GM06990 (cell line): Measurements from ENCODE around the gene SKP1.
A peak's percentile ranks its signal among the peaks of the same experiment; 100 is the strongest.

Experiments
- DNase-seq: peaks from one replicate; pipeline ENCODE4 v3.0.0-alpha.2; 2011; ENCODE audit not compliant: insufficient read length; ENCODE audit errors: extremely low read depth
- H3K27me3 ChIP-seq: replicated peaks from 2 replicates; pipeline ENCODE4 v1.6.0; 2011; ENCODE audit warnings: low read length; ENCODE audit not compliant: control insufficient read depth, insufficient read depth
- H3K36me3 ChIP-seq: 2 replicates; pipeline ENCODE4 v1.5.1; 2011; ENCODE audit warnings: low read length; ENCODE audit not compliant: control insufficient read depth, insufficient read depth
- H3K4me3 ChIP-seq: replicated peaks from 2 replicates; pipeline ENCODE4 v1.5.1; 2011; ENCODE audit warnings: low read depth, mild to moderate bottlenecking, control low read depth, low read length
- TF ChIP-seq, protein P1 (sequence below): IDR thresholded peaks from 2 replicates; pipeline ENCODE4 v1.5.1; 2011; ENCODE audit warnings: low read length, control low read depth, mild to moderate bottlenecking, inconsistent platforms; ENCODE audit not compliant: insufficient read depth, poor library complexity, severe bottlenecking

SKP1 gene

DNA sequence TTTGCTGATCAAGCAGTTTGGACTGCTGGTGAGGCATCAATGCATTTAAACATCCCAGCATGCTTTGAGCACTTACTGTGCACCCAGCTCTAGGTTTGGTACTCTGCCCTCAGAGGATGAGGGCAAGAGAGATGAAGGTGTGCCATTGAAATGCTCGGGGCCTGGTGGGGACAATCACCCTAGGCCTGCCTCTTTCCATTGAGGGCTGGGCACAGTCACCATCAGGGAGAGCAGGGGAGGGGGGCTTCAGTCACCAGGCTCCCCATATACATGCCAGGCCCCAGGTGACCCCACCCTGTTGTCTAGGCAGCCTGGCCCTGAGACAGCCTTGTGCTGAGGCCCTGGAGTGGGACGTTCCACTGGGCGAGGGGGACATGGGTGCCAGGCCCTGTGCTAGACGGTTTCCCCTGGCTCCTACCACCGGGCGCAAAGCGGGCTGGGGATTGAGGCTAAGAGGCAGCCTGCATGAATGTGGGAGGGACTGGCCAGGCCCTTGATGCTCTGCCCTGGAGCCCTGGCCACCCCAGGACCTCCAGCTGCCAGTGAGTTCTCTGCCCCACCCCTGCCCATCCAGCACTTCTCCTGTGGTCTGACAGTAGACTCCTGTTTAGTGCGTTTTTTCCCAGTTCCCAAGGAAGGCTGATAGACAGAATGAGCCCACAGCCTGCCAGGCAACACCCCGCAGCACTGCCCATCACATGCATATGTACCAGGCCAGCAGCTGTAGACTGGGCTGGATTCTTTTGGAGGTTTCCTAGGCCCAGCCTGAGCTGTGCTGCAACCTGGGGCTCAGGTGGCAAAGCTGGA is 43.4 kb downstream of the SKP1 start:
- no peak overlapping the region for H3K4me3 ChIP-seq
- DNase-seq: no peak
- H3K27me3 ChIP-seq: no peaks in the 10 kb centered on the region
- peaks cover 17% of the 10 kb centered on the region for H3K36me3 ChIP-seq
- TF ChIP-seq, protein P1, sequence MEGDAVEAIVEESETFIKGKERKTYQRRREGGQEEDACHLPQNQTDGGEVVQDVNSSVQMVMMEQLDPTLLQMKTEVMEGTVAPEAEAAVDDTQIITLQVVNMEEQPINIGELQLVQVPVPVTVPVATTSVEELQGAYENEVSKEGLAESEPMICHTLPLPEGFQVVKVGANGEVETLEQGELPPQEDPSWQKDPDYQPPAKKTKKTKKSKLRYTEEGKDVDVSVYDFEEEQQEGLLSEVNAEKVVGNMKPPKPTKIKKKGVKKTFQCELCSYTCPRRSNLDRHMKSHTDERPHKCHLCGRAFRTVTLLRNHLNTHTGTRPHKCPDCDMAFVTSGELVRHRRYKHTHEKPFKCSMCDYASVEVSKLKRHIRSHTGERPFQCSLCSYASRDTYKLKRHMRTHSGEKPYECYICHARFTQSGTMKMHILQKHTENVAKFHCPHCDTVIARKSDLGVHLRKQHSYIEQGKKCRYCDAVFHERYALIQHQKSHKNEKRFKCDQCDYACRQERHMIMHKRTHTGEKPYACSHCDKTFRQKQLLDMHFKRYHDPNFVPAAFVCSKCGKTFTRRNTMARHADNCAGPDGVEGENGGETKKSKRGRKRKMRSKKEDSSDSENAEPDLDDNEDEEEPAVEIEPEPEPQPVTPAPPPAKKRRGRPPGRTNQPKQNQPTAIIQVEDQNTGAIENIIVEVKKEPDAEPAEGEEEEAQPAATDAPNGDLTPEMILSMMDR: no peak

DNA sequence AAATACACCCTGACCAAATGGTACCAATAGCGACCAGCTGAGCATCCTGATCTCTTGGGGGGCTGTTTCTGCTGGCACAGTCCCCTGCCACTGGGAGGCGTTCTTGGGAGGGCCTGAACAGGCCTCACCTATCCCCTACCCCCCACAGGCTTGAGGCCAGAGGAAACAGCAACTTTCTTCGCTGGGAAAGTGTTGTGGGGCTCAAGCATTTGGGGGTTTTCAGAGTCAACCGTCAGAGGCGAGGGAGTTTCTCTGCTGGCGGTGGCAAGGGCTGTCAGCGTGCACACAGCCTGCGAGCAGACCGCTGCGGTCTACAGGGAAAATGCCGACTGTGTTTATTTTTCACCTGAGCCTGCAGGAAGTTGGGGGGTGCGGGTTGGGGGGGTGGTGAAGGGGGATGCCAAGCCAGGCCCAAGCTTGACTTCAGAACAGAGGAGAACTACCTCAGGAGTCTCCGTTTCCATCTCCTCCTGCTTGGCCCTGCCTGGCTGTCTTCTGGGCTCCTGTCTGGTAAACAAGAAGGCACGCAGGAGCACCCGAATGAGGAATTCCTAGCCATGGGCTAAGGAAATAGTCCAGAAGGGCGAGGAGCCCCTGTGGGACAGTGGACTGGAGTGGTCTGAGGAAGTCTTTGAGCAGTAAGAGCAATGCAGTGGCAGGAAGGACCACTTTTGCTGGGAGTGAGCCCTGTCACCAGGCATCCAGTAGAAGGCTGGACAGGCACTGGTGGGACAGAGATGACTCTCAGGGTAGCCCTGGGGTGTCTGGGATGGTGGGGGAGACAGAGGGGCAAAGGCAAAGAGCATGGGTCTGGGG is 44.2 kb downstream of the SKP1 start:
- H3K27me3 ChIP-seq: no peaks in the 10 kb centered on the region
- DNase-seq: peak; percentile 84
- H3K4me3 ChIP-seq: no peak overlapping the region
- peaks cover 17% of the 10 kb centered on the region for H3K36me3 ChIP-seq
- TF ChIP-seq, protein P1: peak; percentile 82

DNA sequence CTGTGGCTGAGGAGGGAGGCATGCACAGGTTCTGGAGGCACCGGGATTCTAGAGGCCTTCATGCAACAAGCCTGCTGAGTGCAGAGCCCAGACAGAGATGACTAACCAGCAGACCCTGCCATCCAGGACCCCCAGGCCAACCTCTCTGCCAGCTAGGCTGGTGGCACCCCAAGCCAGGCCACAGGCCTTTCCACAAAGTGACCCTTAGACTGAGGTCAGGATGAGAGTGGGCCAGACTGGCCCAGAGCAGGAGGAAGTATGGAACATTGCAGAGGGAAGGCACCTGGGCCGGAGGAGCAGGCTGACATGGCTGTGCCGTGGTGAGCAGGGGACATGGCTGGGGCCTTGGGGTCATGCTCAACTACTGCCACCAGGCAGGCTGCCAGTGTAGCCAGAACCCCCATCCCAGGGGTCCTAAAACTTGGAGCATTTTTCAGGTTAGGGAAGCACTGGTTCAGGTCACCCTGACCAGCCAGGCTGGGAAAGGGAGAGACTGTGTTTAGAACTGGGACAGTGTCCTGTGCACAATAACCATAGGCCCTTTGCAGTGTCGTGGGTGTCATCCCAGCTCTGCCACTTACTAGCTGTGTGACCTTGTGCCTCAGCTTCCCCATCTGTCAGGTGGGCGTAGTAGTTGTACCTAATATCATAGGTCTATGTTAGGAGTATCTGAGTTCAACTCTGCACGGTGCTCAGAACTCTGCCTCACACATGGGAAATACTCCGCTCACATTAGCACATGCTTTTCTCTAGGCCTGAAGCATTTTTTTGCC is 45.0 kb downstream of the SKP1 start:
- no peak overlapping the region for H3K4me3 ChIP-seq
- TF ChIP-seq, protein P1: no peak
- peaks cover 17% of the 10 kb centered on the region for H3K36me3 ChIP-seq
- DNase-seq: no peak
- H3K27me3 ChIP-seq: no peaks in the 10 kb centered on the region

DNA sequence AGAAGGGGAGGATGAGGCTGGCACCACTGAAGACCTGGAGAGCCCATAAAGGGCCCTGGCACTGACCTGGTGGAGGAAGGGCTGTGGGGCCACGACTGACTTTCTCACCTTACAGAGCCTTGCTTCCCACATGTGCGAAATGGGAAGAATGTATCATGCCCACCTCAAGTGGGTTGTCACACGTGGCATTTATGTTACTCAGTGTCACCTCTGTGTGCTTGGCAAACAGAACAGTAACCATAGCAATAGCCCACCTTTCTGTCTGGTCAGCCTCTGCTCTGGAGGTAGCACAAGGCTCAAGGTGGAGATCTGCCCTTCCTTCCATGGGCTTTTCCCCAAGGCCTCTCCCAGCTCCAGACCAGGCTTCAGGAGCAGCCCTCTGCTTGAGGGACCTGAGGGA is 45.6 kb downstream of the SKP1 start:
- DNase-seq: no peak
- TF ChIP-seq, protein P1: no peak
- Histone ChIP-seq H3K36me3 (peaks cover 13% of the 10 kb centered on the region), H3K27me3 (no peaks in the 10 kb centered on the region), H3K4me3 (no peak overlapping the region)

DNA sequence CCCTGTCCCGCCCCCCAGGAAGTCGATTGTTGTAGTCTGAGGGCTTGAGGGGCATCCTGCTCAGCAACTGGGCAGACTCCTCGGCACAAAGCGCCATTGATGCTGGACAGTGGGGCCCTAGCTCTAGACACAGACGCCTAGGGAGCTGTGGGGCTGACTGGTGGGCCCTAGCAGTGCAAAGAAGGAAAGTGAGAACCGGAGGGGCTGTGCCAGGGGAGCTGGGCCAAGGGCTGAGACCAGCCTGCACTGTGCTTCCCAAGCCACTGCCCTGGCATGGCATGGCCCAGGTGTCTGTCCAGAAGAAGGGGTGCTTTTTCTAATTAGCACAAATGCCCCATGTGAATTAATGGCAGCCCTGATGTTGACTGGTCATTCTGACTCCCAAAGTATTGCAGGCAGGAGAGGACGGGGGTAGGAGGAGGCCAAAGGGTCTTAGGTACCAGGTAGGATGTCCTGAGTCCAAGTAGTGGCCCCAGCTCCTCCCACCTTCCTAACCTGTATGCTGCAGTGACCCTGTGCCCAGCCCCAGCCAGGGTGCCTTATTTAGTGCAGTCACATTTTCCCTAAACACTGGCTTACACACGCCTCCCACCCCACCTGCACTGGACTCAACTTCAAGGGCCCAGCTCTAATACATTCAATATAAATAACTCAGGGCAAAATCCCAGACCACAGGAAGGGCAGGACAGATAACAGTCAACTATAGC is 46.4 kb downstream of the SKP1 start:
- TF ChIP-seq, protein P1: no peak
- H3K4me3 ChIP-seq: no peak overlapping the region
- H3K36me3 ChIP-seq: peaks cover 12% of the 10 kb centered on the region
- no peaks in the 10 kb centered on the region for H3K27me3 ChIP-seq
- DNase-seq: no peak
